COLO668 (cell line): ENCODE data around the gene CHRNA3.
"Not testable (repeated sequence)": the region's sequence is repeated elsewhere in the genome, so short reads cannot be mapped to it uniquely, and the experiment has no call there.

Experiments used
- DNase-seq: peaks from one replicate; lab custom pipeline; 2025; ENCODE audit not compliant: unreplicated experiment; lab: John Stamatoyannopoulos, UW

CHRNA3 gene

DNA sequence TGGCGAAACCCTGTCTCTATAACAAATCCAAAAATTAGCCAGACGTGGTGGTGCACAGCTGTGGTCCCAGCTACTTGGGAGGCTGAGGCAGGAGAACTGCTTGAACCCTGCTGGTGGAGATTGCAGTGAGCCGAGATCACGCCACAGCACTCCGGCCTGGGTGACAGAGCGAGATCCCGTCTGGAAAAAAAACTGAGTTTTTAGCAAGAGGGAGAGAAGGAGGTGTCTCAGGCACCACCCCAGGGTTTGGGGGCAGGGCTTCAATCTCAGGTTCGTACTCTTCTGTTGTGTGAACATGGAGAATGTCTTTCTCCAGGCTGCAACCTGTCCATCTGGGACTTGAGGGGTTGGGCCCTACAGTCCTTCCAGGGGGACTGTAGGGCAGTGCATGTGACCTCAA lies 2.7 kb downstream of the CHRNA3 start:
- DNase-seq: no peak

GRCh38 chr15:78617516-78617915 lies 3.3 kb downstream of the CHRNA3 start:
- DNase-seq: no peak

- DNase-seq: no peak
Observed at GRCh38 chr15:78617076-78617475, 3.7 kb downstream of the CHRNA3 start.

- DNase-seq: no peak
Observed at GRCh38 chr15:78616506-78616905, 4.3 kb downstream of the CHRNA3 start.

DNA sequence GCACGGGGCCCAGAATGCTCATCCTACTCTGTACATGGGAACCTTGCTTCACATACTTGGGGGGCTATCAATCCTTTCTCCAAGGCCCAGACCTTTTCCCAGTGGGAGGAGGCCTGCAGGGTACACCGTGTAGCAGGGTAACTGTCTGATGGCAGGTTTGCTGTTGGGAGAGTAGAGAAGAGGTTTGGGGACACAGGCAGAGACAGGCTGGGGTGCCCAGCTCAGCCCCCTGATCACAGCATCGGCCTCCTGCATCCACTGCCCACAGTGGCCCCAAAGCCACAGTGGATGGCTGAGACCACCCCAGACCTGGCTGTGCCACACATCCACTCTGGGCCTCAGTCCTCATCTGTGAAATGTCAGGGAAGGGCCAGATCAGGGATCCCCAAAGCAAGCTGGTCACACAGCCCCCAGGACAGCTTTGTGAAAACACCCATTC lies 5.6 kb downstream of the CHRNA3 start:
- DNase-seq: no peak

DNA sequence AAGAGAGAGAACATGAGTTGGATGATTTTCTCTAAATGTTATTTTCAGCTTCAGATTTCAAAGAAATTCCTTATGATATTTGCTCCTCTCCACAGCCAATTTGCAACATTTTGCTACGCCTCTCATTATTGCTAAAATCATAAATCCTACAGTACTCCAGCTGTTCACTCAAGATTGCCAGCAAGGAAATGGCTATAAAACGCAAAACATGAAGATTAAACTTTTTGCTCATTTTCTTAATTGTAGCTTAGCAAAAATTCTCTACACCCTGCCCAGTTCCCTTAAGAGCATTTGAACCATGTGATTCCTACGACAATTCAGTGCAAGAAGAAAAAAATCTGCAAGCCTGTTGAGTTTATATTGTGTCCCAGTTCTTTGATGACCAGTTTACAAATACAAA lies 6.8 kb downstream of the CHRNA3 start:
- DNase-seq: no peak

DNA sequence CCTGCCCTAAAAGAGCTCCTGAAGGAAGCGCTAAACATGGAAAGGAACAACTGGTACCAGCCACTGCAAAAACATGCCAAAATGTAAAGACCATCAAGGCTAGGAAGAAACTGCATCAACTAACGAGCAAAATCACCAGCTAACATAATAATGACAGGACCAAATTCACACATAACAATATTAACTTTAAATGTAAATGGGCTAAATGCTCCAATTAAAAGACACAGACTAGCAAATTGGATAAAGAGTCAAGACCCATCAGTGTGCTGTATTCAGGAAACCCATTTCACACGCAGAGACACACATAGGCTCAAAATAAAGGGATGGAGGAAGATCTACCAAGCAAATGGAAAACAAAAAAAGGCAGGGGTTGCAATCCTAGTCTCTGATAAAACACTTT lies 11.2 kb downstream of the CHRNA3 start:
- DNase-seq: not testable (repeated sequence)

- no peak for DNase-seq
Observed at GRCh38 chr15:78605680-78606079, 15.1 kb downstream of the CHRNA3 start.

DNA sequence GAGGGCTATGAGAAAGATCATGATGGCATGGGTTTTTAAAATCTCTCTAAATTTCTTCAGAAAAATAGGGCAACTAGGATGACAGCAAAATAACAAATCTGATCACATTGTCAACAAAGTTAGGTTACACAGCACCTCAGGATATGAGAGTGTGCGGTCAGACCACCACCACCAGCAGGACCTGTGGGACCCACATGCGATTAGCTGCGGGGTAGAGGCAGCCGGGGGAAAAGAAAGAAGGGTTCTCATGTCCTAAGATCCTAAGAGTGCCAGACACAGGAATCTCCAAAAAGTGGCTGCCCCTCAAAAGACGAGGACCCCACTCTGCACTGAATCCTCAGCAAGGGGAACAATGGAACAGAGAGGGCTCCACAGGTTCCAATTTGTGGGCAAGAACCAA lies 15.6 kb downstream of the CHRNA3 start:
- DNase-seq: no peak

DNA sequence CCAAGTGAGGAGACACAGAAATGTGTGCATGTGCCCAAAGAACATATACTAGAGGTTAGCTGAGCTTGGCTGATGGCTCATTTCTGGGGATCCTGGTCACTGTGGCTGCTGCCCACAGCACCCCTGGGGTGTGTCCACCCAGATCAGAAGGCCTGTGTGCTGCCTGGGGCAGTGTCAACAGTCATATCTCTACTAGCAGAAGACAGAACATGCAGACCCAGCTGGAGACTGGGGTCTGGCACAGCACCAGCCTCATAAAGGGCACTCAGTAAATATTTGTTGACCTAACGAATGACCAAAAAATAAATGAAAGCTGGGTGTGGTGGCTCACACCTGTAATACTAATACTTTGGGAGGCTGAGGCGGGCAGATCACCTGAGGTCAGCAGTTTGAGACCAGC lies 16.4 kb downstream of the CHRNA3 start:
- DNase-seq: no peak

DNA sequence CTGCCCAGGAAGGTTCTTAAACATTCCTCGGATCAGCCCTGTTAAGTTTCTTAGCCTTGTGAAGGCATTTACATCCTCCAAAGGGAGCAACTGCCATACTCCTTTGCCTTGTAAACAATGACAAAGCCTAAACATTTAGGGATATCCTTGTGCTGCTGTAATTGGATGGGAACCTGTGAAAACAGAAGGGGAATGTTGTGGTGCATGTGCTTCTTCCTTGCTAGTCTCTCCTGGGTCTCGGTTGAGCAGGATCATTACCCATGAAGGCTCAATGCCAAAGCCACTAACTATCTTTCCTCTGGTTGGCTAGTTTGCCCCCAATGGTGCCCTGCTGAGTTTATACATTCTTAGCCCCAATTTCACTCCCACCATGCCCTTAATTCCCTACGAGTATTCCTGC lies 17.3 kb downstream of the CHRNA3 start:
- DNase-seq: no peak

GRCh38 chr15:78599189-78599588 lies 21.6 kb downstream of the CHRNA3 start:
- no peak for DNase-seq

DNA sequence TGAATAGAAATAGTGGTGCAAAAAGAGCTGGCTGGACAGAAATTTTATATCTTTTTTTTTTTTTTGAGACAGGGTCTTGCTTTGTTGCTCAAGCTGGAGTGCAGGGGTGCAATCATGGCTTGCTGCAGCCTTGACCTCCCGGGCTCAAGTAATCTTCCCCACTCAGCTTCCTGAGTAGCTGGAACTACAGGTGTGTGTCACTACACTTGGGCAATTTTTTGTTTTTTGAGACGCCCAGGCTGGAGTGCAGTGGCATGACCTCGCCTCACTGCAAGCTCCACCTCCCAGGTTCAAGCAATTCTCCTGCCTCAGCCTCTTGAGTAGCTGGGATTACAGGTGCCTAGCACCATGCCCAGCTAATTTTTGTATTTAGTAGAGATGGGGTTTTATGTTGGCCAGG lies 22.4 kb downstream of the CHRNA3 start:
- DNase-seq: no peak

DNA sequence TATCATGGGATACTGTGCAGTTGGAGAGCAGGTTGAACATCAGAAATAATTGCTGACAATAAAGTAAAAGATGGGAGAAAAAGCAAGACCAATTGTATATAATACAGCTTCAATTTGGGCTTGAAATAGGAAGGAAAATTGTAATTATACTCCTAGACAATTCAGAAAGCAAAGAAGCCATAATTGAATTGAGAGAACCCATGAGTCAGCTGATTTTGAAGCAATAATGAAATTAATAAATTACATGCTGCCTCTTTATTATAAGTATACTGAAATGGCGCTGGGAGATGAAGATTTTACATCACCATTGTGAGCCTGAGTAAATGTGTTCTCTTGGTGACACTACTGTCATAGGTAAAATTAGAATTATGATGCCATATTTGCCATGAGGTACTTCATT lies 23.2 kb downstream of the CHRNA3 start:
- no peak for DNase-seq

DNA sequence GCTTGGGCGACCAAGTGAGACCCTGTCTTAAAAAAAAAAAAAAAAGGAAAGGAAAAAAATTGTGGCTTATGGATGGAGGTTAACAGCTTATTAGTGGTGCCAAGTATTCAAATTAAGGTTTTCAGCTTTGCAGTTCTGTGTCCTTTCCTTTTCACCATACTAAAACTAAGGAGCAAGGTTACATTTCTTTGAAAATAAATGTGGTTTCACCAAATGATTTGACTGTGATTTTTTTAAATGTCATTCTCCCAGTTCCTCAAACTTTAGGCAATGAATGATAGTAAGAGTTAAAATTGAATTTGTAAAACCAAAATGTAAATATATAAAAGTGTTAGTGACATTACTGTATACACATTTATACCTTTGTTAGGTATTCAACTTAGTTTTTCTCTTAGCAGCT lies 45.9 kb downstream of the CHRNA3 start:
- no peak for DNase-seq

DNA sequence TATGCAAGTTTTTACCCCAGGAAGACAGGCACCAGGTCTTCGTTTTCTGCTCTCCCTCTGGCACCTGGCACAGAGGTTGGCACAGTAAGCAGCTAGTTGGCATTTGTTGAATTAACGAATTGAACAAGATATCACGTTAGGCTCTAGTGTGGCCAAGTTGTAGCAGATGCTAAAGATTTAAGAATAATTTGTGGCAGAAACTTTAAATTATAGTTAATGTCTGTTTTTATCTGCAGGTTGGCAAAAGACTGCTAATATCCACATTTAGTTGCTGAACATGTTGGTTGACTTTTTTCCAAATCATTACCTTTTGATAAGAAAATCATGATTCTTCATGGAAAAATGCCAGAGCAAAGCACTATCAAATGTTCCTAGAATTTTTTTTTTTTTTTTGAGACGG lies 47.4 kb downstream of the CHRNA3 start:
- no peak for DNase-seq

DNA sequence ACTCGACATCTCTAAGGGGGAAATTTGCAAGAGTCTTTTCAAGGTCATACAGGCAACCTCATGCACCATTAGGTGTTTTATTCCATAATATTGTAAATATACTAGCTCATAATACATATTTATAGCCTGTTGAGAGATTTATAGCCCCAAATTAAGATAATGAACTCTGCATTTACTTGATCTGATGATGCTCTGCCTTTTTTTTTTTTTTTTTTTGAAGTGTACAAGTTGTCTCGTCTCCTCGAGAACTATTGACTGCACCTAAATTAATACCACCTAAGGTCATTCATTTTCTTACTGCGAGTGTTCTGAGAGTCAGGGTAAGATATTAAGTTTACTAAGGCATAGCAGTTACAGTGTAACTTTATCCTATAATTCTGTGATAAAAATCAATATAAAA lies 49.4 kb downstream of the CHRNA3 start:
- DNase-seq: no peak

DNA sequence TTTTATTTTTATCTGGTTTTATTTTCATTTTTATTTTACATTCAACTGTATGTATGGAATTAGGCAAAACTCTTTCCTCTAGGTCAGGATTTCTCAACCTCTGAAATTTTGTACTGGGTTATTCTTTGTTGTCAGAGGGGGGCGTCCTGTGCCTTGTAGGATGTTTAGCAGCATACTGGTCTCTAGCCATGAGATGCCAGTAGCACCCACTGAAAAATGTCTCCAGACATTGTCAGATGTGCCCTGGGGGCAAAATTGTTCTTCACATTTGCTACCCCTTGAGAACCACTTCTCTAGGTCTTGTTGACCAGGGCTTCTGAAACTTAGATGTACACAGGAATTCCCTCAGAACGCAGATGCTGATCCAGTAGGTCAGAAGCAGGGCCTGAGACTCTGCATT lies 50.1 kb downstream of the CHRNA3 start:
- no peak for DNase-seq

GRCh38 chr15:78567531-78567930 lies 53.3 kb downstream of the CHRNA3 start:
- DNase-seq: no peak

DNA sequence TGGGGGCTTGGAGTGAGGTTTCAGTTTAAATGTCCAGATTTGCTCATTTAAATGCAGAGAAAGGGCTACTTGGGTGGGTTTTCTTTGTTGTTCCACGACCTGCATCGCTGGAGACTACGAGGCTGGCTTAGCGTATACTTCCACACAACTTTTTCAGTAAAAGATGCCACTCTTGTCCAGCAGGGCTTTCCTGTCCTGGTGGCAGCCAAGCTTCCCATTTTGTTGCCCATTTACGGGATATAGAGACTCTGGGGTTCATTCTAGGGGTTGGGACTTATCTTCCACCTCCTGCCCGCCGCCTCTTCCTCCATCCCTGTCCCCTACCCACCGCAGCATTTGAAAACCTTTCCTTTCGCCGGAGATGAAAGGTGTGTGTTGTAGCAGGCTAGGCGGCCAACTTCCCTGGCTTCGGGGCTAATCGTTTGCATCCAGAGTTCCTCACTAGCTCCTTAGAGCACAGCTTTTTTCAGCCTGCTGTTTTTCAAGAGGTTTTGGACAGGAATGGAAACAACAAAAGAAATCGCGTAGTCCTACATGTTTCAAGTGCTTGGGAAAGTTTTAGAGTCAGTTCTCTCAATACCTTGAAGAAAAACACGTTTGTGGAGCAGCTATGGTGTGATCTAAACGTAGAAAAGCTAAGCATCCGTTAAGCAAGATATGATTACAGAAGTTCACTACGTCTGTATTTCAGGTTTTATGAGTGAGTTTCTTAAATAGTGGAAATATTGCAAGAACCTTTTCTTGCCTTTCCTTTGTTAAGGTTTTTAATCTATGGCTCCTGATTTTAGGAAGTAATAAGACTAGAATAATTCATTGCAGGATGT lies 54.6 kb downstream of the CHRNA3 start:
- no peak for DNase-seq

GRCh38 chr15:78565097-78565950 lies 55.5 kb downstream of the CHRNA3 start, which contains the start of gene CHRNA5:
CHRNA5 (plus strand) TSS chr15:78565520; CDS start chr15:78565720, 200 bp downstream.
- DNase-seq: peak; percentile 90

GRCh38 chr15:78564743-78565096 lies 56.1 kb downstream of the CHRNA3 start:
- no peak for DNase-seq
